GM10248 (cell line): ENCODE measurements around the gene NIBAN1.
A peak's percentile ranks its signal among the peaks of the same experiment; 100 is the strongest.

Experiments
- CTCF ChIA-PET: fragments of 300-600 bp; sonication (Branson Sonifier 250); formaldehyde crosslinking; extraction: SDS; loops from one replicate; lab custom pipeline; 2021; ENCODE audit warnings: antibody characterized with exemption; lab: Yijun Ruan, JAX
- POLR2A ChIA-PET: fragments of 350-650 bp; sonication (Branson Sonifier 250); formaldehyde crosslinking; extraction: SDS; loops from one replicate; lab custom pipeline; 2020; ENCODE audit warnings: antibody characterized with exemption; lab: Yijun Ruan, JAX
- DNase-seq: peaks from one replicate; pipeline ENCODE4 v3.0.0; 2012; ENCODE audit errors: extremely low spot score
- CTCF ChIP-seq: IDR thresholded peaks from 2 replicates; pipeline ENCODE4 v1.5.1; 2012; ENCODE audit warnings: mild to moderate bottlenecking, low read depth; ENCODE audit errors: extremely low read depth, missing control alignments, control extremely low read depth

The NIBAN1 gene

GRCh38 chr1:184947497-184948256 is 26.6 kb downstream of the NIBAN1 start:
- CTCF ChIA-PET: interaction anchor here (0.6 to 1.3 kb wide), 3 partner anchors 10 to 56 kb away, joined by 3 read pairs; no protein-coding TSS in a partner anchor

GRCh38 chr1:184945678-184946412 is 28.5 kb downstream of the NIBAN1 start:
- no peak for TF ChIP-seq CTCF
- ChIA-PET CTCF (interaction anchor here (1.3 kb wide), 1 partner anchor 124 kb away, joined by 5 read pairs; no protein-coding TSS in a partner anchor), POLR2A (no interaction called here)
- peak; percentile 43 for DNase-seq

More at GRCh38 chr1:184947497-184948256, 26.6 kb downstream of the NIBAN1 start:
- DNase-seq: no peak
- POLR2A ChIA-PET: no interaction called here
- TF ChIP-seq CTCF: no peak

GRCh38 chr1:184945029-184945428 is 29.3 kb downstream of the NIBAN1 start:
- CTCF ChIA-PET: interaction anchor here (1.5 kb wide), 1 partner anchor 139 kb away, joined by 4 read pairs; no protein-coding TSS in a partner anchor
- no peak for TF ChIP-seq CTCF
- POLR2A ChIA-PET: no interaction called here
- peak; percentile 52 for DNase-seq

- TF ChIP-seq CTCF: no peak
- no peak for DNase-seq
- ChIA-PET POLR2A (no interaction called here), CTCF (interaction anchor here (0.8 to 3.6 kb wide), 12 partner anchors 11 to 138 kb away, joined by 3 to 9 read pairs (median 4); partner anchors contain the start of gene NIBAN1)
Observed at GRCh38 chr1:184943998-184944397, 30.3 kb downstream of the NIBAN1 start.

GRCh38 chr1:184941735-184942134 is 32.6 kb downstream of the NIBAN1 start:
- ChIA-PET CTCF (interaction anchor here (1.1 to 3.6 kb wide), 3 partner anchors 9 to 33 kb away, joined by 3 to 8 read pairs (median 8); no protein-coding TSS in a partner anchor), POLR2A (no interaction called here)
- peak; percentile 34 for DNase-seq
- no peak for TF ChIP-seq CTCF

- CTCF ChIA-PET: interaction anchor here (1.6 to 3.6 kb wide), 3 partner anchors 11 to 33 kb away, joined by 3 to 8 read pairs (median 8); no protein-coding TSS in a partner anchor
- POLR2A ChIA-PET: no interaction called here
- TF ChIP-seq CTCF: no peak
- DNase-seq: no peak
Observed at GRCh38 chr1:184941410-184941733, 32.9 kb downstream of the NIBAN1 start.
